ENCODE data around the gene EBF3.

DNA sequence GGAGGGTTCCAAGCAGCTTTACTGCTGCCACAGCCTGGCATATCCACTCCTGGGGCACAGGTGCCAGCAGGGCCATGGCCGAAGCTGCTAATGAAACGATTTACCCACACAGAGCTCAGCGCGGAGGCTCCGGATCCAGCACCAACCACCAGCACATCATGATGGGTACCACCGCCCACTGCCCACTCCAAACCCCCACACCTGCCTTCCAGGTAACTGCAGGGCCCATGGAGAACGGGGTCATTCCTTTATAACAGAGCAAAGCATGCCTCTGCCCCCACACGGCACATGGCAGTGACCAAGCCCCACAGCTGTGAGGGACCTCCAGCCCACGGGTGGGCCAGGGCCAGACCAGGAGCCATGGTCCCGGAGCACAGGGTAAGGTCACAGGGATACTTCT lies 53.2 kb downstream of the EBF3 start:
- TF ChIP-seq POLR2A (IDR thresholded peaks at IDR 0.05; ENCODE audit: low read length) (no peak), GATA1 (IDR thresholded peaks at IDR 0.05; ENCODE audit: low read depth, low read length) (no peak)
